Neutrophil (primary cell): ENCODE data around the gene MID1.

Experiments
- H3K27ac ChIP-seq: fragments of 200-600 bp; sonication (generic); 2 replicates; pipeline ENCODE4 v1.5.1; 2016; ENCODE audit warnings: mild to moderate bottlenecking, moderate library complexity
- H3K27me3 ChIP-seq: fragments of 200-600 bp; sonication (generic); 2 replicates; pipeline ENCODE4 v1.6.0; 2016; ENCODE audit warnings: mild to moderate bottlenecking
- H3K36me3 ChIP-seq: fragments of 200-600 bp; sonication (generic); 2 replicates; pipeline ENCODE4 v1.5.1; 2017
- H3K4me1 ChIP-seq, 2 experiments: fragments of 200-600 bp in 1 of 2; sonication (generic) in 1 of 2; 1 replicate in 1 of 2; 2 replicates in 1 of 2; pipeline versions ENCODE4 v1.5.1 to v1.6.1; 2013 to 2016; ENCODE audit warnings: low read depth in 1 of 2, low read length in 1 of 2, mild to moderate bottlenecking in 1 of 2, moderate library complexity in 1 of 2; ENCODE audit not compliant: control insufficient read depth in 1 of 2, insufficient read depth in 1 of 2
- H3K4me3 ChIP-seq, 2 experiments: fragments of 200-600 bp in 1 of 2; sonication (generic) in 1 of 2; 1 replicate in 1 of 2; 2 replicates in 1 of 2; pipeline ENCODE4 v1.5.1; 2013 to 2016; ENCODE audit warnings: low read depth in 1 of 2, low read length in 1 of 2, mild to moderate bottlenecking in 1 of 2, moderate library complexity in 1 of 2
- H3K9me3 ChIP-seq: fragments of 200-600 bp; sonication (generic); 2 replicates; pipeline ENCODE4 v1.5.1; 2016
- TF ChIP-seq, protein P1 (sequence below): fragments of 200-600 bp; sonication (generic); IDR thresholded peaks from 2 replicates; pipeline ENCODE4 v1.5.1; 2016; ENCODE audit warnings: antibody characterized with exemption

MID1 gene

GRCh38 chrX:10457092-10457491 is 163.3 kb downstream of the MID1 start:
- Histone ChIP-seq H3K36me3 (no peaks in the 10 kb centered on the region), H3K4me1 (no peaks in the 10 kb centered on the region), H3K27ac (no peak overlapping the region), H3K4me3 (no peak overlapping the region), H3K27me3 (no peaks in the 10 kb centered on the region), H3K9me3 (no peaks in the 10 kb centered on the region)
- TF ChIP-seq, protein P1, sequence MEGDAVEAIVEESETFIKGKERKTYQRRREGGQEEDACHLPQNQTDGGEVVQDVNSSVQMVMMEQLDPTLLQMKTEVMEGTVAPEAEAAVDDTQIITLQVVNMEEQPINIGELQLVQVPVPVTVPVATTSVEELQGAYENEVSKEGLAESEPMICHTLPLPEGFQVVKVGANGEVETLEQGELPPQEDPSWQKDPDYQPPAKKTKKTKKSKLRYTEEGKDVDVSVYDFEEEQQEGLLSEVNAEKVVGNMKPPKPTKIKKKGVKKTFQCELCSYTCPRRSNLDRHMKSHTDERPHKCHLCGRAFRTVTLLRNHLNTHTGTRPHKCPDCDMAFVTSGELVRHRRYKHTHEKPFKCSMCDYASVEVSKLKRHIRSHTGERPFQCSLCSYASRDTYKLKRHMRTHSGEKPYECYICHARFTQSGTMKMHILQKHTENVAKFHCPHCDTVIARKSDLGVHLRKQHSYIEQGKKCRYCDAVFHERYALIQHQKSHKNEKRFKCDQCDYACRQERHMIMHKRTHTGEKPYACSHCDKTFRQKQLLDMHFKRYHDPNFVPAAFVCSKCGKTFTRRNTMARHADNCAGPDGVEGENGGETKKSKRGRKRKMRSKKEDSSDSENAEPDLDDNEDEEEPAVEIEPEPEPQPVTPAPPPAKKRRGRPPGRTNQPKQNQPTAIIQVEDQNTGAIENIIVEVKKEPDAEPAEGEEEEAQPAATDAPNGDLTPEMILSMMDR, result no peak

- no peaks in the 10 kb centered on the region for H3K27me3 ChIP-seq
- H3K9me3 ChIP-seq, result no peaks in the 10 kb centered on the region
- H3K36me3 ChIP-seq, result no peaks in the 10 kb centered on the region
- no peak overlapping the region for H3K4me3 ChIP-seq
- TF ChIP-seq, protein P1, result no peak
- no peaks in the 10 kb centered on the region for H3K4me1 ChIP-seq
- no peak overlapping the region for H3K27ac ChIP-seq
Measured at GRCh38 chrX:10453945-10454344, 166.4 kb downstream of the MID1 start.

DNA sequence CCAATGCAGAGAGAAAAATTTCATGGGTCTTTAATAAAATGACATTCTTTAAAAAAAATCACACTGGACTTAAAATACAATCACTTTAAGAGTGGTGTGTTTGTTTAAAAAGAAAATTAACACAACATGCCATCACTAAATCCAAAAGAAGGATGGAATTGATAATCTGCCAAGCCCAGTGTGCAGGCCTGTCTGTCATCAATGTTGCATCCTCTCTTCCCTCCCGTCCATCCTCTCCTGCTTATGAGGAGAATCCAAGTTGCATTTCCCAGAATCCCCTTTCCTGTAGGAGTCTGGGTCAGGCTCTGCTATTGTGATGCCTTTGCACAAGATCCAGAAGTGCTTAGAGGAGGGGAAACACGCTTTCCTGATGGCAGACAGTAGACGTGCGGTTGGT is 169.4 kb downstream of the MID1 start:
- TF ChIP-seq, protein P1, result no peak
- Histone ChIP-seq H3K27me3 (no peaks in the 10 kb centered on the region), H3K4me3 (no peak overlapping the region), H3K36me3 (no peaks in the 10 kb centered on the region), H3K9me3 (no peaks in the 10 kb centered on the region), H3K4me1 (no peaks in the 10 kb centered on the region), H3K27ac (no peak overlapping the region)

- TF ChIP-seq, protein P1, result no peak
- no peaks in the 10 kb centered on the region for H3K36me3 ChIP-seq
- no peaks in the 10 kb centered on the region for H3K4me1 ChIP-seq
- H3K4me3 ChIP-seq, result no peak overlapping the region
- no peak overlapping the region for H3K27ac ChIP-seq
- H3K27me3 ChIP-seq, result no peaks in the 10 kb centered on the region
- H3K9me3 ChIP-seq, result no peaks in the 10 kb centered on the region
Measured at GRCh38 chrX:10450229-10450958, 170.0 kb downstream of the MID1 start.

DNA sequence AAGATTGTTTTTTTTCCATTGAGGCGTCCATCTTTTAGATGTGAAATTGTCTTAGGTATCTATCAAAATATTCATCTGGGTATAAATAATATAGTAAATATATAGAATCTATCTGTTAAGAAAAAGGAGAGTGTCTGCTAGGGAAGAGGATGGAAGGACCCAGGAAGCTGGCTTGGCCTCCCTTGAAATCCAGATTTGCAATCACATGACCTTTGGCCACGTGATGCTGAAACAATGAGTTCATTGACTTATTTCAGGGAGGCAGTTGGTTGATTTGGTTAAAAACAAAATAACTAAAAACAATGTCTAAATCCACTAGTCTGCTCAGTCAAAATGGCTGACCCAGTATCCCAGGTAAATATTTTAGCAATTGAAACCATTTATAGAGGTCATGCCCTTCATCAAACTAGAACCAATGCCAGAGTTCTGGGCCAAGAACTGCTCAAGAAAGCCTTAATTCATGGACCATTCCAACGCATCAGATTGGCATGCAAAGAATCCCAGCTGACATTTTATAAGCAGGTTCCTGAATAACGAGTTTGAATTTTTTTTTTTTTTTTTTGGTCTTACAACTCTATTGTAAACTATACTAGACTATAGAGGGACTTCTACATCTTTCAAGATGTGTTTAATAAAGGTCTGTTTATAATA is 172.7 kb downstream of the MID1 start:
- TF ChIP-seq, protein P1, result no peak
- Histone ChIP-seq H3K4me1 (no peaks in the 10 kb centered on the region), H3K9me3 (no peaks in the 10 kb centered on the region), H3K36me3 (no peaks in the 10 kb centered on the region), H3K27ac (no peak overlapping the region), H3K27me3 (no peaks in the 10 kb centered on the region), H3K4me3 (no peak overlapping the region)
